HG02610 (cell line): Measurements from ENCODE around the gene STAP2.
A peak's percentile ranks its signal among the peaks of the same experiment; 100 is the strongest.
"Not testable (repeated sequence)": the region's sequence is repeated elsewhere in the genome, so short reads cannot be mapped to it uniquely, and the experiment has no call there.

Experiments
- ATAC-seq: cut with Tn5 transposase; IDR thresholded peaks from one replicate; pipeline ENCODE4 v1.9.1; 2021; ENCODE audit warnings: mild to moderate bottlenecking, moderate library complexity; ENCODE audit not compliant: unreplicated experiment

The STAP2 gene

DNA sequence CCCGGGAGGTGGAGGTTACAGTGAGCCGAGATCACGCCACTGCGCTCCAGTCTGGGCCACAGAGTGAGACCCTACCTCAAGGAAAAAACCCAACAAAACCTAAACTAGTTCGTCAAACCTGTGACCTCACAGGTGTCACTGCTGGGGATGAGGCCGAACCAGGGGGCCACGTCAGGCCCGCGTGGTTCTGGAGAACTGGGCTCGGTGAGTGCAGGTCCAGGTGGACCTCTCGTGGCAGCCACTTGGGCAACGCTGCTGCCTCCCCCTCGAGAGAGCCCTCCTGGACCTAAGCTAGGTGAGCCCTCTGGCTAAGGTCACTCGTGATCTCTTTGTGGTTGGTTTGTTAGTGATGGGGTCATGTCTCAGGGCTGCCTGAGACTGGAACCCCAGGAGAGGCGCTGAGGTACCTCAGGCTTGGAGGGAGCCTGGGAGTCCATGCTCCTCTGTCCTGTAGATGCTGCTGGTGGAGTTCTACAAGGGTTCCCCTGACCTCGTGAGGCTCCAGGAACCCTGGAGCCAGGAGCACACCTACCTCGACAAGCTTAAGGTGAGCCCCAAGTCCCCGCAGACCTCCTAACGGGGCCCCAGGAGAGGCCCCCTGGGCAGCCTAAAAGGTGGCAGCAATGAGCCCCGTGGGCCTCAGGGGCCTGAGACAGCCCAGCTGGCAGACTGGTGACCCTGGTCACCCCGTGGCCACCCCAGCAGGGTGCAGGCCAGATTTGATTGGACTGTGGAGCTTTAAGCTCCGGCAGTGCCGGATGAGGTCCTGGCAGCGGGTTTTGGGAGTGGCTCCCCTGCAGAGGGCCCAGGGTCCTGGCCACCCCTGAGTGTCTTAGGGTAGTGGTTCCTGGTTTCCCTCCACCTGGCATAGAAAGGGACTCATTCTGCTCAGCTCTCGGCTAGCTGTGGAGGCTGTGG lies 20.3 kb upstream of the STAP2 start:
- no peak for ATAC-seq

DNA sequence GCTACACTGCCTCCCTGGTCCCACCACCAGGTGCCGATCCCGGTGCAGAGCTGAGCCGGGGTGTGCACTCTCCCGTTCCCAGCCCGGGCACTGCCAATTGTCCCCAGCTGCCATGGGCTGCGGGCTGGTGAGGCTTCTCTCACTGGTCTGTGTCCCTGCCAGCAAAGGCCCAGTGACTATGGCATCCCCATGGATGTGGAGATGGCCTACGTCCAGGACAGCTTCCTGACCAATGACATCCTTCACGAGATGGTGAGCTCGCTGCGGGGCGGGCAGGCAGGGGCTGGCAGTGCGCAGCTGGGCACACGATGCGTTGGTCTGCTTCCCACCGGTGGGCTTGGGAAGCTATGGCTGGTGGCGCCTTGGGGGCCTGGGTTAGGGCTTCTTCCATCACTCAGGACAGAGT lies 19.3 kb upstream of the STAP2 start:
- no peak for ATAC-seq

DNA sequence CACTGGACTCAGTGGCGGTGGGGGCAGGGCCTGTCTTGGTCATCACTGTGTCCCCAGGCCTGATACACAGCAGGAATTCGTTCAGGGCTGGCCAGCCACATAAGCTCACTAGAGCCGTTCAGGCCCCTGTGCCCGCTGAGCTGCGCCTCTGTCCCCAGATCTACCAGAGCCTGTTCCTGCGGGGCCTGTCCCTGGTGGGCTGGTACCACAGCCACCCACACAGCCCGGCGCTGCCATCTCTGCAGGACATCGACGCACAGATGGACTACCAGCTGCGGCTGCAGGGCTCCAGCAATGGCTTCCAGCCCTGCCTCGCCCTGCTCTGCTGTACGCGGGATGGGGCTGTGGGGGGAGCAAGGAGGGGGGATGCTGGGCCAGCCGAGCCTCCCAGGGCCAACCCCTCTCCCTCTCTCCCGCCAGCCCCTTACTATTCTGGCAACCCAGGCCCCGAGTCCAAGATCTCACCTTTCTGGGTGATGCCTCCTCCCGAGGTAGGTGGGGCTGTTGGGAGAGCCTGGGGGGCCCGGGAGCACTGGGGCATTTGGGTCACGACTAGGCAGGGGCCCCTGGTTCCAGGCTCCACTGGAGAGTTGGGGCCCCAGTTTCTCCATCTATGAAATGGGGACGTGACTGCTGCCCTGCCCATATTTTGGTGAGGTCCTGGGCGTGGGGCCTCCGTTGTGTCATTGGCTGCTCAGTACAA lies 18.6 kb upstream of the STAP2 start:
- no peak for ATAC-seq

DNA sequence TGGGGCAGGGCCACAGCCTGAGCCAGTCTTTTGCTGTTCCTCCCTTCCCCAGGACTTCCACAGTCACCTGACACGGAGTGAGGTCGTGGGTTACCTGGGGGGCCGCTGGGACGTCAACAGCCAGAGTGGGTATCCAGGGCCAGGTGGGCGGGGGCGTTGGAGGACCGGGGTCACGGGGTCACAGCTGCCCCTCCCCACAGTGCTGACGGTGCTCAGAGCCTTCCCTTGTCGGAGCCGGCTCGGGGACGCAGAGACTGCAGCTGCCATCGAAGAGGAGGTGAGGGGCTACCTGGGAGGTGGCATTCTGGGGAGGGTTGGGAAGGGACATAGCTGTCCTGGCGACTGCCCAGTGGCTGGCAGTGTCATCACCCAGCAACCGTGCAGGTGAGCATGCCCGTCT lies 16.3 kb upstream of the STAP2 start:
- ATAC-seq = no peak

DNA sequence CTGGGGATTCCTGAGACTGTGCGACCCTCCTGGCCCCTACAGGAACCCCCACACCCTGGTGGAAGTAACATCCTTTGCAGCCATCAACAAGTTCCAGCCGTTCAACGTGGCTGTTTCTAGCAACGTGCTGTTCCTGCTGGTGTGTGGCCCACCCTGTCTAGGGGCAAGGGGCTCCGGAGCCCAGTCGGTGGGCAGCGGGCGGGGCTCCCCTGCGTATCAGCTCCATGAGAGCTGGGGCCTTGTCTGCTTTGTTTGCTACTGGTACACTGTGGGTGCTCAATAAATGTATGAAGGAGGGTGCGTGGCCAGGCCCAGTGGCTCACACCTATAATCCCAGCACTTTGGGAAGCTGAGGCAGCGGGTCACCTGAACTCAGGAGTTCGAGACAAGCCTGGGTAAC lies 15.7 kb upstream of the STAP2 start:
- no peak for ATAC-seq

DNA sequence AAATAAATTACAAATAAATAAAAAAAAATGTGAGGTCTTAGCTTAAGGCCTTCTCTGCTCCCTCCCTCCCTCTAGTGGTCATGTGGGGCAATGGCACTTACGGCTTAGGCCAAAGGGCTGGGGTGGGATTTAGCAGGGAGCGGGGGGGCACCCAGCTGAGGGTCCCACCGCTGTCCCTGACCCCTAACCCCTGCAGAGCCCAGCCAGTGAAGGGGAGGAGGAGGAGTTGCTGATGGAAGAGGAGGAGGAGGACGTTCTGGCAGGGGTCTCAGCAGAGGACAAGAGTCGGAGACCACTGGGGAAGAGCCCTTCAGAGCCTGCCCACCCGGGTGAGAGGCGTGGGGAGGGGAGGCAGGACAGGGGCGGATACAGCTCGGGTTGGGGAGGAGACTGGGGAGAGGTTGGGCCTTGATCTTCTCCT lies 14.1 kb upstream of the STAP2 start:
- no peak for ATAC-seq

DNA sequence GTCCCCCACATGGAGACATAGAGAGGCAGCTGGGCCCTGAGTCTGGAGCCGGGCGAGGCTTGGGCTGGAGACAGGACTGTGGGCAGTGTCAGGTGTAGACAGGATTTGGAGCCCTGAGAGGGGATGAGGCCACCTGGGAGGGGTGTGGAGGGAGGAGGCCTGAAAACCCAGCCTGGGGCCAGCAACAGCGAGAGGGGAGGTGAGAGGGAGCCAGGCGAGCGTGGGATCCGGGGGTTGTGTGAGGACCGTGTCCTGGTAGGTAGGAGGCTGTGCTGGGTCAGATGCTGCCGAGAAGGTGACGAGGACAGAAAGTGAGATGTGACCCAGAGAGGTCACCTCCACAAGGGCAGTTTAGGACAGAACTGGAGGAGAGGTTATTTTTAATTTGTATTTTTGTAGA lies 12.1 kb upstream of the STAP2 start:
- no peak for ATAC-seq

DNA sequence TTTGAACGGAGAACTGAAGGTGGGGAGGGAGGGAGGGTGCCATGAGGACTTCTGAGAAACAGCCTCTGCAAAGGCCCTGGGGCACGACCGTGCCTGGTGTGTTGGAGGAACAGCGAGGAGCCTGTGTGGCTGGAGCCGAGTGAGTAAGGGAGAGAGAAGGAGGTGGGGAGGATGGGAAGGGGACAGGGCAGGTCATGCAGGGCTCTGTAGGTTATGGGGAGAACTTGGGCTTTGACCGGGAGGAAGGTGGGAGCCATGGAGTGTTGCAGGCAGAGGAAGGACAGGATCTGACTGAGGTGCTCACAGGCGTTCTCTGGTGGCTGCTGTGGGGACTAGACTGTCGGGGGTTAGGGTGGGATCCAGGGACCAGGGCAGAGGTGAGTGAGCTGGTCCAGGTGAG lies 11.5 kb upstream of the STAP2 start:
- no peak for ATAC-seq

DNA sequence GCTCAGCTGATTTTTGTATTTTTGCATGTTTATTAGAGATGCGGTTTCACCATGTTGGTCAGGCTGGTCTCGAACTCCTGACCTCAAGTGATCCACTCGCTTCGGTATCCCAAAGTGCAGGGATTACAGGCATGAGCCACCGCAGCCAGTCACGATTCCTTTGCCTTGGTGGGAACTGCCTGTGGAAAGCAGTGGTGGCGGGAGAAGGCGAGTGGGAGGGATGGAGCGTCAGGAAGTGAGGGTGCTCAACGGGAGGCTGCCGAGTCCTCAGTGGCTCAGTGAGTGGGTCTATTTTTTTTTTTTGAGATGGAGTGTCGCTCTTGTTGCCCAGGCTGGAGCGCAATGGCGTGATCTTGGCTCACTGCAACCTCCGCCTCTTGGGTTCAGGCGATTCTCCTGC lies 10.6 kb upstream of the STAP2 start:
- not testable (repeated sequence) for ATAC-seq

DNA sequence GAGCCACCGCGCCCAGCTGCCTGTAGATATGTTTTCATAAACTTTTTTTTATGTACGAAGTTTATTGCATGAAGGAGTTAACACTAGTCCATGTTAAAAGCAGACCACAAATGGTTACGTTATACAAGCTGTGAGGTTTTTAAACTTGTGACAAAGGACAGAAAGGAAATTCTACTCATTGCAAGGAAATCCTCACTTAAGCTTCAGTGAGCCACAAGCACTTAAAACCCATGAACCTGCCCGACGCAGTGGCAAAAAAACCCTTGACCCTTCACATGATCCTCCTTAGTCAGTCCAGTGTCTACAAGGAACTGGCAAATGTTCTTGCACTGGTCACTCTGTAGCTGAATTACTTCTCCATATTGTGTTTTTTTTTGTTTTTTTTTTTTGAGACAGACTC lies 8.9 kb upstream of the STAP2 start:
- no peak for ATAC-seq

DNA sequence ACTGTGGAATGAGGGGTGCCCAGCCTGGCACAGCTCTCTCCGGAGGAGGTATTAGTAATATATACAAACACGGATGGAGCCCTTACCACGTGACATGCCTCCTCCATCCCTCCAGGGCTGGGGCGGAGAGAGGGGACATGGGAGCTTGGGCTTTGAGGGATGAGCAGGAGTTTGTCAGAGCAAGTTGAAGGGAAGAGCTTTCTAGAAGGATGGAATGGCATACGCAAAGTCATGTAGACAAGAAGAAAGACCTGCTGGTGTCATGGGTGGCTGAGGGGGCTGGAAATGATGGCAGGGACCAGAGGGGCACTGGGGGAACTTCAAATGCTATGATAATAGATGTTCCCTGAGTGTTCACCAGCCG lies 7.4 kb upstream of the STAP2 start:
- ATAC-seq = no peak

DNA sequence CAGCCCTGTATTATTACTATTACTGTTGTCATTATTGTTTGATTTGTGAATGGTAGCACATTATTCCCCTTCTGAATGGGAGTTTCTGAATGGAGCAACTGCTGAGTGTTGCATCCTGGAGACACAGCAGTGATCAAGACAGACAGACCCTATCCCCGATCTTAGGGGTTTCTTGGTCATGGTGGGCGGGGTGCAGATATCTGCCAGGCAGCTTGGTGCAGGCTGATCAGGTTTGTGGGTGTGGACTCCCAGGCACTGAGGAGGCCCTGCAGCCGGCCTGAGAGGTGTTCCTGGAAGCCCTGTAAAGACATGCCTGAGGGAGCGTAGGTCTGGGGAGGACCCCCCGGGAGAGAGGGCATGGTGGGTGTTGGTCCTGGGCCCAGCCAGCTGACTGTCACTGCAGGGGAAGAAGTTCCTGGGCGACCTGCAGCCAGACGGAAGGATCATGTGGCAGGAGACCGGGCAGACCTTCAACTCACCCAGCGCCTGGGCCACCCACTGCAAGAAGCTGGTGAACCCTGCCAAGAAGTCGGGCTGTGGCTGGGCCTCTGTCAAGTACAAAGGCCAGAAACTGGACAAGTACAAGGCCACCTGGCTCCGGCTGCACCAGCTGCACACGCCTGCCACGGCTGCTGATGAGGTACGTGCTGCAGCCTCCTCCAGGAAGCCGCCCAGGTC lies 6.9 kb upstream of the STAP2 start:
- ATAC-seq = no peak

DNA sequence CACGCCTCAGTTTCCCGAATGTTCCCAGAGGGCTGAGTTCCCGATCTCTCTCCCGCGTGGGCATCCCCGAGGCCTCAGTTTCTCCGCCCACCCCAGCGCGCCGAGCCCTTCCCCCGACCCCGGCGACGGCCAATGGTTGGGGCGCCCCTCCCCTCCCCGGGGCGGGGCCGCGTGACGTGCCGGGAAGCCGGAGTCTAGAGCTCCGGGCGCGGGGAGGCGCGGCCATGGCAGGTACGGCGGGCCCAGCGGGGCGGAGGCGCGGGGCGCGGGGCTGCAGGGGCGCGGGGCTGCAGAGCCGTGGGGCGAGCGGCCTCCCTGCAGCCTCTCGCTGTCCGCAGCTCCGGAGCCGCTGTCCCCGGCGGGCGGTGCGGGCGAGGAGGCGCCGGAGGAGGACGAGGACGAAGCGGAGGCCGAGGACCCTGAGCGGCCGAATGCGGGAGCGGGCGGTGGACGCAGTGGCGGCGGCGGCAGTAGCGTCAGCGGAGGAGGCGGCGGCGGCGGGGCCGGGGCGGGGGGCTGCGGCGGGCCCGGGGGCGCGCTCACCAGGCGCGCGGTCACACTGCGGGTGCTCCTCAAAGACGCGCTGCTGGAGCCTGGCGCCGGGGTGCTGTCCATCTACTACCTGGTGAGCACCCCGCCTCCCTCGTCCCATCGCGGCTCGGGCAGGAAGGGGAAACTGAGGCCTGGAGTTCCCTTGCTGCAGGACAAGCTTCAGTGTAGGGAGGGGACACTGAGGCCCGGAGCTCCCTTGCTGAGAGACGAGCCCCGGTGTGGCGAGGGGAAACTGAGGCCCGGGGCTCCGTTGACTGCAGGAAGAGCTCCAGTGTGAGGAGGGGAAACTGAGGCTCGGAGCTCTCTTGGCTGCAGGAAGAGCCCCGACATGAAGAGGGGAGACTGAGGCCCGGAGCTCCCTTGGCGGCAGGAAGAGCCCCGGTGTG lies 5.0 kb upstream of the STAP2 start, which contains the start of gene MPND:
MPND (plus strand) TSS at position 193 of the 938 bp plus-strand sequence; CDS start at position 225, 32 bp downstream.
- peak; percentile 54 for ATAC-seq

DNA sequence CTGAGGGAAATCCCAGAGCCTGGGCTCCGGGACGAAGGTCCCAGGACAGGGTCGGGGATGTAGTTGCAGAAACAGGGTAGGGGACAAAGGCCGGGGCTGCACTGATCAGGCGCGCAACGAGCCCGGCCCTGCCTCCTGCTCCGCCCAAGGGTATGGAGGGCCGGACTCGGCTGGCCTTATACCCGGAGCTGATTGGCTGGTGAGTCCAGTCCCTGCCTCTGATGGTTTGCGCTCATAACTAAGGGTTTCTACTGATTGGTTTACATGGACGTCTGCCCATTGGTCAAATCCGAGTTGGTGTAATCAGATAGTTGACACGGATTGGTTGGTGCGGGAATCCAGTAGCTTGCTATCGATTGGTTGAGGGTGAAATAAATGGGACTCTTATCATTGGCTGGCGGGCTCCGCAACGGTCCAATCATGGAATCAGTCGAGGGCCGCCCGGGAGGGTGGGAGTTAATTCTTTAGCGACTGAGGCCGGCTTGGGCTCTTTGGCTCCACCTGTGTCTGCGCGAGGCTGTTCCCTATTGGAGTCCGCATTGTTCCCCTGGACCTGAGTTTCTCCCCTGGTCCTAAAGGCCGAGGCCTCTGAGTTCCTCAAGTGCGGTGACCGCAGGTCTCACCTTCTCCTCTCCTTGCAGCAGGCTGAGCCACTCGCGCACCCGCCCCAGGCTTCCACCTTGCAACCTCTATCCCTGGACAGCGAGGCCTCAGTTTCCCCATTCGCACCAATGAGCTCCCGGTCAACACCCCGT lies 4.2 kb upstream of the STAP2 start:
- peak; percentile 91 for ATAC-seq

DNA sequence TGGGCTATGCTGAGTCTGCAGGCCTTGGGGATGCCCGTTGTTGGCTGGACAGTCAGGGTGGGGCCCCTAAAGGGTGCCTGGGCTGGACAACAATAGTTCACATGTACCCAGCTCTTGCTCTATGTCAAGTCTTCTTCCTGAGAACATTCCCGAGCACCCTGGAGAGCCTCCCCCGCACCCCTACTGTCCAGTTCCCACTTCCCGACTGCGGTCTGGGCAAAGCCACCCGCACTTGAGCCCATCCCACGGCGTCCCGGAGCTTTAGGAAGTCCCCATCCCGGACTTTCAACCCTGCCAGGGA lies 3.6 kb upstream of the STAP2 start:
- no peak for ATAC-seq

DNA sequence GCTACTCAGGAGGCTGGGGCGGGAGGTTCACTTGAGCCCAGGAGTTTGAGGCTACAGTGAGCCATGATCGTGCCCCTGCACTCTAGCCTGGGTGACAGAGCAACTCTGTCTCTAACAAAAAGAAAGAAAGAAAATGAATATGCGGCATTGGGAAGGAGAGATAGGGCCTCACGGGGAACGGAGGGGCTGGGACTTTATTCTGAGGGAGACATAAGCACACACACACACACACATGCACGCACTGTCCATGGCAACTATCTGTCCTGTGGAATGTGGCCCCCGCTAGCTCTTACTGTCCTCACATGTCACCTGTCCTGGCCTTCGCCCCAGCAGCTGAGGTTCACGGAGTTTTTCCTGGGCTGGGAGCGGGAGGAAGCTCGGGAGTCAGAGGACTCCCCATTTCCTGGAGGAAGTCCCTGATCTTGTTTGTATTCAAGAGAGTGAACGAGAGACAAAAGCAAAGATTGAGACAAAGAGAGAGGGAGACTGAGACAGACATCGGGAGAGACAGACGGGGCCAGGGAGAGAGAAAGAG lies 654 bp downstream of the STAP2 start:
- ATAC-seq = no peak

DNA sequence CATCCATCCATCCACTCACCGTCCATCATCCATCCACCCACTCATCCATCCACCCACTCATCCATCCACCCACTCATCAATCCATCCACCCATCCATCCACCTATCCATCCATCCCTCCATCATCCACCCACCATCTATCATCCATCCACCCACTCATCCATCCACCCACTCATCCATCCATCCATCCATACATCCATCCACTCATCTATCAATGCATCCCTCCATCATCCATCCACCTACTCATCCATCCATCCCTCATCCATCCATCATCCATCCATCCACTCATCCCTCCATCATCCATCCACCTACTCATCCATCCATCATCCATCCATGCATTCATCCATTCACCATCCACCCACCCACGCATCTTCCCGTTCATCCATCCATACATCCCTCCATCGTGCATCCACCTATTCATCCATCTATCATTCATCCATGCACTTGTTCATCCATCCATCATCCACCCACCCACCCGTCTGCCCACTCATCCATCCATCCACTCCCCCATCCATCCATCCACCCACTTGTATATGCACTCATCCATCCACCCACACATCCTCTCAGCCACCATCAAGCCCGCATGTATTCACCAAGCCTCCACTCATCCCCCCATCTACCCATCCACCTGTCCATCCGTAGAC lies 3.6 kb downstream of the STAP2 start:
- no peak for ATAC-seq

DNA sequence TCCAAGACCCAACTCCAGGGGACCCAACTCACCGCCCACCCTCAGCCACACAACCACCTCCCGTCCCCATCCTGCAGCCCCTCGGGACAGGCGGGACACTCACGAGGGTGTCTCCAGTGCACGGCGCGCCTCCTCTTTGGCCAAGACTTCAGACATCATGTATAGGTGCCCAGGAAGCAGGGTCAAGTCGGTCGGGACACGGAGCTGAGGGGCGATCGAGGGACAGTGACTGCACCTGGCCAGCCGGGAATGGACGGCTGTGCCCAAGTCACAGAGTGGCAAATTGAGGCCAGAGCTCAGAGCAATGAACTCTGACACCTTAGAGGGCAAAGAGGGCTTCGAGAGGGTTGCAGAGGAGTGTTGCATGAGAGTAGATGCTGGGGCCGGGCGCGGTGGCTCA lies 8.8 kb downstream of the STAP2 start:
- no peak for ATAC-seq

DNA sequence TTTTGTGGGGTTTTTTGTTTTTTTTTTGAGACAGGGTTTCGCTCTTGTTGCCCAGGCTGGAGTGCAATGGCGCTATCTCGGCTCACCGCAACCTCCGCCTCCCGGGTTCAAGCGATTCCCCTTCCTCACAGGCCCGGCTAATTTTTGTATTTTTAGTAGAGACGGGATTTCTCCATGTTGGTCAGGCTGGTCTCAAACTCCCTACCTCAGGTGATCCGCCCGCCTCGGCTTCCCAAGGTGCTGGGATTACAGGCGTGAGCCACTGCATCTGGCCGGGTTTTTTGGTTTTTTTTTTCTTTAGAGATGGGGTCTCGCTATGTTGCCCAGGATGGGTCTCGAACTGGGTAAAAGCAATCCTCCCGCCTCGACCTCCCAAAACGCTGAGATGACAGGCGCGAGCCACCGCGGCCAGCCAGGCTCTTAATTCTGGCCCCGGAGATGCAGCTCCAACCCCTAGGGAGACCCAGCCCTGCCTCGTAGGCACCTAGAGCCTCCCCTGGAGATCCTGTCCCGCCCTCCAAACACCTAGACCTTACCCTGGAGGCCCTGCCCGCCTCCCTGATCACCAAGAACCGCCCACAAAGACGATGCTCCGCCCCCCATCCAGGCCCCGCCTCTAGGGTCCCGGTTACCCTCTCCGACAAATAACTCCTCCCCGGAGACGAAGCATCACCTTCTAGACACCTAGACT lies 9.5 kb downstream of the STAP2 start:
- ATAC-seq = not testable (repeated sequence)
